Astrocyte of the cerebellum (primary cell): ENCODE data around the gene BMF.

ENCODE experiments used
- DNase-seq: peaks from one replicate; pipeline ENCODE4 v3.0.0-alpha.2; 2011; ENCODE audit warnings: low read depth
- H3K4me3 ChIP-seq: 2 replicates; pipeline ENCODE4 v1.5.1; 2011; ENCODE audit warnings: mild to moderate bottlenecking, low read depth, low read length, moderate library complexity
- in situ Hi-C: cut with HindIII; loops from 2 replicates; pipeline ENCODE4 v1.10.0; 2017; ENCODE audit warnings: low sequenced_read_pairs
- TF ChIP-seq, protein P1 (sequence below): IDR thresholded peaks from 2 replicates; pipeline ENCODE4 v1.5.1; 2012; ENCODE audit warnings: low read length, low read depth, moderate library complexity, mild to moderate bottlenecking; ENCODE audit errors: missing control alignments

Gene BMF

DNA sequence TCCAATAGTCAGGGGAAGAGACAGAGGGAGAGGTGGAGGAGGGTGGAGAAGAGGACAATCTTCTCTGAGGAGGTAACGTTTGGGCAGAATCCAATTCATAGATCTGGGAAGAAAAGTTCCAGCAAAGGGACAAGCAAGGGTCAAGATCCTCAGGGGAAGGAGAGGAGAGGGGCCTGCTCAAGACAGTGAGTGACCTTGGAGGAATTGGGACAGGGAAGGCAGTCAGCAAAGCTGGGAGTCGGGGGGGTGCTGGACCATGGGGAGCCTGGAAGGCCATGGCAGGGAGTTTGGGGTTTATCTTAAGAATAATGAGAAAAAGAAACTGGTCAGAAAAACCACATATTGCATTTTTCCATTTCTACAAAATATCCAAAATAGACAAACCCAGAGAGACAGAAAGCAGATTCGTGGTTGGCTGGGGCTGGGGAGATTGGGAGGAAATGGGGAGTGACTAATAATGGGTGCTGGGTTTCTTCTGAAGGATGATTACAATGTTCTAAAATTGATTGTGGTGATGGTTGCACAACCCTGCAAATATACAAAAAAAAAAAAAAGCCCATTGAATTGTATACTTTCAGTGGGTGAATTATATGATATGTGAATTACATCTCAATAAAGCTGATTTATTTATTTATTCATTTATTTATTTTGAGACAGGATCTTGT lies 50.1 kb downstream of the BMF start:
- H3K4me3 ChIP-seq: no peak overlapping the region
- in situ Hi-C loops: no loop called here
- TF ChIP-seq, protein P1, sequence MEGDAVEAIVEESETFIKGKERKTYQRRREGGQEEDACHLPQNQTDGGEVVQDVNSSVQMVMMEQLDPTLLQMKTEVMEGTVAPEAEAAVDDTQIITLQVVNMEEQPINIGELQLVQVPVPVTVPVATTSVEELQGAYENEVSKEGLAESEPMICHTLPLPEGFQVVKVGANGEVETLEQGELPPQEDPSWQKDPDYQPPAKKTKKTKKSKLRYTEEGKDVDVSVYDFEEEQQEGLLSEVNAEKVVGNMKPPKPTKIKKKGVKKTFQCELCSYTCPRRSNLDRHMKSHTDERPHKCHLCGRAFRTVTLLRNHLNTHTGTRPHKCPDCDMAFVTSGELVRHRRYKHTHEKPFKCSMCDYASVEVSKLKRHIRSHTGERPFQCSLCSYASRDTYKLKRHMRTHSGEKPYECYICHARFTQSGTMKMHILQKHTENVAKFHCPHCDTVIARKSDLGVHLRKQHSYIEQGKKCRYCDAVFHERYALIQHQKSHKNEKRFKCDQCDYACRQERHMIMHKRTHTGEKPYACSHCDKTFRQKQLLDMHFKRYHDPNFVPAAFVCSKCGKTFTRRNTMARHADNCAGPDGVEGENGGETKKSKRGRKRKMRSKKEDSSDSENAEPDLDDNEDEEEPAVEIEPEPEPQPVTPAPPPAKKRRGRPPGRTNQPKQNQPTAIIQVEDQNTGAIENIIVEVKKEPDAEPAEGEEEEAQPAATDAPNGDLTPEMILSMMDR: no peak
- no peak for DNase-seq

DNA sequence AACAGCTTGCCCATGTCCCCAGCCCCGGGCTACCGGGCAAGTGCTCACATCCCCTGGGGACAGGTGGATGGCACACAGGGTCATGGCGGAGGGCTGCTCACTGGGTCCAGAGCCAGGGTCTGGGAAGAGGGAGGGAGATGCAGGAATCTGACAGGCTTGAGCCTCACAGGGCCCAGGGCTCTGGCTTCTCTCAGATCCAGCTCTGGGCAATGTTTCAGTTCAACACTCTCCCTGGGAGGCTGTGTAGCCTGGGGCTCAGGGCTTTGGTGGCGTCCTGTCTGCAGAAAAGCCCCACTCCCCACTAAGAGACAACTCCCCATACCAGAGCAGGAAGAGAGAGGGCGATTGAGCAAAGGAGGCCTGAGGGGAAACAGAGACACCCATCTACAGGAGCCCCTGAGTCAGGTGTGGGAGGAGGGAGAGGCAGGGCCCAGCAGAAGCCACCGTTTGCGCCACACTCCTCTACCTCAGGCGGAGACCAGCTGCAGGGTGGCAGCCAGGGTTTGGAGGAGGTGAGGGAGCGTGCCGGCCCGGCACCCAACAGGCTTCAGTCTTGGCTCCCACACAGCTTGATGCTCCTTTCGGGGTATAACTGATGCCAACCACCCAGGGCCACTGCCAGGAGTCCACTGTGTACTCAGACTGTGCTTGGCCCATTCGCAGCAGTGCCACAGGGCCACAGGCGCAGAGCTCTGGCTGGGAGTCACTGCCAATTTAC lies 52.9 kb downstream of the BMF start:
- TF ChIP-seq, protein P1: no peak
- in situ Hi-C loops: no loop called here
- H3K4me3 ChIP-seq: no peak overlapping the region
- DNase-seq: no peak

DNA sequence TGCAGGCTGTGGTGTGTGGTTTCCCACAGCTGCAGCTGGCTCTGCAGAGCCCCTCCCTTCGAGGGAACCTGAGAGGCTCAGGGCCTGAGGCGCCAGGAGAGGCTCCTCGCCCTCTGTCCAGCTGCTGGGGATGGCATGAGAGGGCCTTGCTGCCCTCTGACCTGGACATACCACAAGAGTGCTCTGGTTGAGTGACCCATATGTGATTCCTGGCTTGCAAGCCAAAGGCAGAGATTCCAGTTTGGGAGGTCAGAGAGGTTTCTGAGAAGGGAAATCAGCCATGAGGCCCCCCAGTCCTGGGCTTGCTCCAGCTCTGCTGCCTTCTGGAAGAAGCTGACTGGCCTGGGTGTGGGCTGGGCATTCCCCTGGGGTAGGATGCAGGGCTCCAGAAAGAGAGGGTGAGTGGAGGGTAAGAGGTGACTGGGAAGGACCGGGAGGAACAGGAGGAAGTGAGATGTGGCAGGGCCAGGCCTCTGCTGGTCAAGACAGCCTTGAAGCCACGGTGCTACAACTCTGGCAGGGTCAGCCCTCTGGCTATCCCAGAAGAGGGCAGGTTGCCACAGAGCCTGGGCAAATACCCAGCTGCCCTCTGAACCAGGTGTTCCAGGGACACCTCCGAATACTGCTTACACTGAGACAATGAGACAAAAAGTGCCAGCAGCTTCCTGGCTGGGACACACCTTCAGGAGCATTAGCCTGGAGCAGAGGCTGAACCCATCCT lies 53.7 kb downstream of the BMF start:
- TF ChIP-seq, protein P1: no peak
- no peak for DNase-seq
- in situ Hi-C loops: no loop called here
- H3K4me3 ChIP-seq: no peak overlapping the region

DNA sequence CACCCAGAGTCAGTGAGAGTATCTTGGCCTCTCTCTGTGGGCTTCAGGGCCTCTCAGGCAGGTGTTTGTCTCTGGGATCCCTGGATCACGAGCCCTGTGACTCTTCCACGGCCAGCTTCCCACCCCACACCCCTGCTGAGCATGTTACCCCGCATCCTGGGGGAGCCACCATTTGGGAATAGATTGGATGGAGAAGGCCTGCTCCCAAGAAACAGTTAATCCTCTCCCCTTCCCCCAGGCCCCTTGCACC lies 54.1 kb downstream of the BMF start:
- in situ Hi-C loops: no loop called here
- DNase-seq: no peak
- no peak overlapping the region for H3K4me3 ChIP-seq
- TF ChIP-seq, protein P1: no peak

DNA sequence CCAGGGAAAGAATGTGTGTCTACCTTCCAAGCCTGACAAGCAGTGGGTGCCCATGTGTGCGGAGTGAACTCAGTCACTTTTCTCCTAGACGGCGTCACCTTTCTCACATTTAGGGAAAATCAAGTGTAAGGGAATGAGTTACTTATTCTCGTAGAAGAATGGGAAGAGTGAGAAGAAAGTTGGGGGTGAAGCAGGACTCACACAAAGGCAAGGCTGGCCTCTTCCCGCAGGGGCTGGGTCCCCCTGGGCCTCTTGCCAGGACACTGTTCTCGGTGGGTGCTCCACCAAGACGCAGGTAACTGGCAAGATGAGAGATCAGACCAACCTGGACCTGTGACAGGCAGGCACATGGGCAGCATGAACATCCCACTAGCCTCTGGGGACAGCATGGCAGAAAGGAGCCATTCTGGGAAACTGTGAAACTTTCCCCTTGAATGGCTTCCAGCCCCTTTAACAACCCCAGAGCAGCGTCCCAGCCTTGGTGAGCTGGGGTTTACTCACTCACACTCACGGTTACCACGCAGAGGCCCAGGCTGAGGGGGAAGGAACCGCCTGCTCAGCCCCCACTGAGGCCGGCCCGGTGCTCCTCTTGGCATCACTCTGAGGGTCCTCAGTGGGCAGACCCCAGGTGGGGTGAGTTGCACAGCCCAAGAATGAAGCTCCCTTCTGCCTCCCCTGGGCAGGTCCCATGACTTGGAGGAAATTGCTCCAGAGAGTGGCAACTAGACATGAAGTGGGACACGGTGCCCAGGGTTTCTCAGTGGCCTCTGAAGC lies 54.7 kb downstream of the BMF start:
- TF ChIP-seq, protein P1: no peak
- in situ Hi-C loops: no loop called here
- H3K4me3 ChIP-seq: no peak overlapping the region
- DNase-seq: no peak

DNA sequence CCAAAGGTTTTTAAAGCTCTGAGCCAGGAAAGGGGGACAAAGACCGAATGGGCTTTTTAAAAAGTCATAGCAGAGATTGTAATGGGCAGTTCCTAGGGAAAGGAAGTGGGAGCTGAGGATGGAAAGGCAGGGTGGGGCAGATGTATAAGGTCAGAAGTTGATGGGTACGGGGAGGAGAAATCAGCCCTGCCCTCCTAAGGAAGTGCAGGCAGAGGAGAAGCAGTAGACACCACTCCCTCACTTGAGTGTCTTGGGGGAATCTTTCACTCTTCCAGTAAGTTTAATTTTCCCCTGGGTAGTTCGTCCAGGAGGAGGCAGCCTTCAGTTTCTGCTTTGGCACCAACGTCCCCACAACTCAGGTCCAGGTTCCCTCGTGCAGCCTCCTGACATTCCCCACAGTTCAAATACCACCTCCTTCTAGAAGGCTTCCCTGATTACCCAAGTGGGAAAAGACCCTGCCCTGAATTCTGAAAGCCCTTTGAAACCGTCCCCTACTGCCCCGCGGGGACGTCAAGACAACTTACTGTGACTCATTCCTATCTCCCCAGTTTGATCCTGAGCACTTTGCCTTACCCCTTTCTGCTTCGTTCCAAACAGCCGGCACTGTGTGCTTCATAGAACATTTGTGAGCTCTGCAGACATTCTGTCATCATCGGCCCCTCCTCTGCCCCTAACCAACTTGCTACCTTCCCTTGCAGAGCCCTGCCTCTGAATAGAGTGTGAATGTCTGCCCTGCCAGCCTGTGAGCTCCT lies 55.4 kb downstream of the BMF start:
- TF ChIP-seq, protein P1: no peak
- DNase-seq: no peak
- in situ Hi-C loops: no loop called here
- no peak overlapping the region for H3K4me3 ChIP-seq
